Measurements from ENCODE around the gene BMP2K. TPM values are rescaled to one million over a fixed set of nuclear protein-coding genes. Genes with fewer than 3 reads are reported as not detected.

The BMP2K gene
- total RNA-seq, 1 donor from 2014 or later, result 33.3 TPM

DNA sequence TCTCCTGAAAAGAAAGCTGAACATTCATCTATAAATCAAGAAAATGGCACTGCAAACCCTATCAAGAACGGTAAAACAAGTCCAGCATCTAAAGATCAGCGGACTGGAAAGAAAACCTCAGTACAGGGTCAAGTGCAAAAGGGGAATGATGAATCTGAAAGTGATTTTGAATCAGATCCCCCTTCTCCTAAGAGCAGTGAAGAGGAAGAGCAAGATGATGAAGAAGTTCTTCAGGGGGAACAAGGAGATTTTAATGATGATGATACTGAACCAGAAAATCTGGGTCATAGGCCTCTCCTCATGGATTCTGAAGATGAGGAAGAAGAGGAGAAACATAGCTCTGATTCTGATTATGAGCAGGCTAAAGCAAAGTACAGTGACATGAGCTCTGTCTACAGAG lies 134.5 kb downstream of the BMP2K start:
- Histone ChIP-seq H2AFZ (ENCODE audit: low read depth, low read length) (no peak overlapping the region), H3K9ac (ENCODE audit: low read length) (no peak overlapping the region), H3K9me3 (ENCODE audit: insufficient read depth, low read depth, low read length) (no peaks in the 10 kb centered on the region), H3K27me3 (ENCODE audit: insufficient read depth, low read length) (no peaks in the 10 kb centered on the region), H3K27ac (ENCODE audit: low read depth, low read length) (no peak overlapping the region), H3K4me1 (ENCODE audit: insufficient read depth, low read length) (no peaks in the 10 kb centered on the region), H3K4me2 (ENCODE audit: low read length) (no peak overlapping the region), H3K36me3 (ENCODE audit: insufficient read depth, low read length) (peaks cover 5% of the 10 kb centered on the region), H3K79me2 (ENCODE audit: insufficient read depth, low read length) (no peaks in the 10 kb centered on the region), H3K4me3 (ENCODE audit: insufficient read depth, low read depth, low read length) (no peak overlapping the region), H4K20me1 (ENCODE audit: insufficient read depth, low read length) (no peaks in the 10 kb centered on the region)
- no peaks in the 10 kb centered on the region for H3K27me3 Mint-ChIP-seq (ENCODE audit: low read depth, unreplicated experiment)
- H3K9me3 Mint-ChIP-seq (ENCODE audit: unreplicated experiment), result no peaks in the 10 kb centered on the region
- TF ChIP-seq, protein P1, sequence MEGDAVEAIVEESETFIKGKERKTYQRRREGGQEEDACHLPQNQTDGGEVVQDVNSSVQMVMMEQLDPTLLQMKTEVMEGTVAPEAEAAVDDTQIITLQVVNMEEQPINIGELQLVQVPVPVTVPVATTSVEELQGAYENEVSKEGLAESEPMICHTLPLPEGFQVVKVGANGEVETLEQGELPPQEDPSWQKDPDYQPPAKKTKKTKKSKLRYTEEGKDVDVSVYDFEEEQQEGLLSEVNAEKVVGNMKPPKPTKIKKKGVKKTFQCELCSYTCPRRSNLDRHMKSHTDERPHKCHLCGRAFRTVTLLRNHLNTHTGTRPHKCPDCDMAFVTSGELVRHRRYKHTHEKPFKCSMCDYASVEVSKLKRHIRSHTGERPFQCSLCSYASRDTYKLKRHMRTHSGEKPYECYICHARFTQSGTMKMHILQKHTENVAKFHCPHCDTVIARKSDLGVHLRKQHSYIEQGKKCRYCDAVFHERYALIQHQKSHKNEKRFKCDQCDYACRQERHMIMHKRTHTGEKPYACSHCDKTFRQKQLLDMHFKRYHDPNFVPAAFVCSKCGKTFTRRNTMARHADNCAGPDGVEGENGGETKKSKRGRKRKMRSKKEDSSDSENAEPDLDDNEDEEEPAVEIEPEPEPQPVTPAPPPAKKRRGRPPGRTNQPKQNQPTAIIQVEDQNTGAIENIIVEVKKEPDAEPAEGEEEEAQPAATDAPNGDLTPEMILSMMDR (IDR thresholded peaks at IDR 0.05; ENCODE audit: insufficient read depth, low read depth, low read length), result no peak
- TF ChIP-seq EZH2 (IDR thresholded peaks at IDR 0.05; ENCODE audit: insufficient read depth, low read length), result no peak
- FAIRE-seq (peak; percentile 41), DNase-seq (ENCODE audit: low read depth) (no peak)
- H3K36me3 Mint-ChIP-seq (ENCODE audit: low read depth, unreplicated experiment), result peaks cover 10% of the 10 kb centered on the region
- no peak overlapping the region for H3K4me3 Mint-ChIP-seq (ENCODE audit: unreplicated experiment)
- H3K4me1 Mint-ChIP-seq (ENCODE audit: low read depth, unreplicated experiment), result peaks cover 4% of the 10 kb centered on the region
- H3K27ac Mint-ChIP-seq (ENCODE audit: unreplicated experiment), result no peak overlapping the region

GRCh38 chr4:78922207-78922606 lies 146.1 kb downstream of the BMP2K start:
- Histone ChIP-seq H3K79me2 (ENCODE audit: insufficient read depth, low read length) (no peaks in the 10 kb centered on the region), H3K9ac (ENCODE audit: low read length) (no peak overlapping the region), H3K4me2 (ENCODE audit: low read length) (peak overlapping the region; percentile 20), H3K36me3 (ENCODE audit: insufficient read depth, low read length) (peaks cover 12% of the 10 kb centered on the region), H4K20me1 (ENCODE audit: insufficient read depth, low read length) (no peaks in the 10 kb centered on the region), H3K9me3 (ENCODE audit: insufficient read depth, low read depth, low read length) (no peaks in the 10 kb centered on the region), H3K4me3 (ENCODE audit: insufficient read depth, low read depth, low read length) (no peak overlapping the region), H3K27ac (ENCODE audit: low read depth, low read length) (no peak overlapping the region), H3K27me3 (ENCODE audit: insufficient read depth, low read length) (no peaks in the 10 kb centered on the region), H3K4me1 (ENCODE audit: insufficient read depth, low read length) (peaks cover 3% of the 10 kb centered on the region), H2AFZ (ENCODE audit: low read depth, low read length) (no peak overlapping the region)
- H3K4me3 Mint-ChIP-seq (ENCODE audit: unreplicated experiment), result no peak overlapping the region
- no peaks in the 10 kb centered on the region for H3K36me3 Mint-ChIP-seq (ENCODE audit: low read depth, unreplicated experiment)
- H3K4me1 Mint-ChIP-seq (ENCODE audit: low read depth, unreplicated experiment), result peaks cover 9% of the 10 kb centered on the region
- FAIRE-seq, result no peak
- peak; percentile 54 for DNase-seq (ENCODE audit: low read depth)
- H3K9me3 Mint-ChIP-seq (ENCODE audit: unreplicated experiment), result no peaks in the 10 kb centered on the region
- H3K27me3 Mint-ChIP-seq (ENCODE audit: low read depth, unreplicated experiment), result no peaks in the 10 kb centered on the region
- H3K27ac Mint-ChIP-seq (ENCODE audit: unreplicated experiment), result no peak overlapping the region
- TF ChIP-seq EZH2 (IDR thresholded peaks at IDR 0.05; ENCODE audit: insufficient read depth, low read length), result no peak
- TF ChIP-seq, protein P1 (IDR thresholded peaks at IDR 0.05; ENCODE audit: insufficient read depth, low read depth, low read length), result no peak

DNA sequence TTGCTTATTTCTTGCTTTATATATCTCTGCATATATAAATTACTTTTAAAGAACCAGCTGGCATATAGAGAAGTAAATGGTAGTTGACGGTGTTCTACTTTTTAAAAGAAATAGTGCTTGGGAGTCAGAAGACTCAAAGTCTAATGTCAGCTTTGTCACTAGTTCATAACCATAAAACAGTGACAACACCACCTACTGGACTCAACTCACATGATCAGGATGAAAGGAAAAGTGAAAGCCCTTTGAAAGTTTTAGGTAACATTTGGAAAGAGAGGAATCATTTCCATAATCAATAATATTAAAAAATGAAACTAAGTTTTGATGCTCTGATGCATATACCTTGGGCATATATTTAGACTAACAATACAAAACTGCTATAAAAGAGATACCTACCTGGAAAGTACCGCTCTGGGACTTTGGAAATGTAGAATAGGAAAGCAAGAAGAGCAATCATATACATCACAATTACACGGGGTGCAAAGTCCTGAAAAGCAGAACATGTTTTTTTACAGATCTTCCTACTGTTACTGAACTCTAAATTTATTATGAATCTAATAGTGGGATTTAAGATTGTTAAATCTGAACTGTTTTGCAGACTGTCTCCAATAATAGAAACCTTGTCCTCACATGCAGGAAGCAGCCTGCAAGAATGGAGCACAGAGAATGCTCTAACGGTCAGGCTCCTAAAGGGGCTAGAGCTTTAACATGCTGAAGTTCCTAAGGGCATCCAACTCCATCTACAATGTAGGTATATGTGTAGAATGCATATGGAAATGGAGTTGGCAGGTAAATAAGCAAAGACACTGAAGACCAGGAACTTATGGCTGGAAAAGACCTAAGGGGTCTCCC lies 147.5 kb downstream of the BMP2K start:
- no peaks in the 10 kb centered on the region for H3K79me2 ChIP-seq (ENCODE audit: insufficient read depth, low read length)
- H2AFZ ChIP-seq (ENCODE audit: low read depth, low read length), result no peak overlapping the region
- H3K36me3 ChIP-seq (ENCODE audit: insufficient read depth, low read length), result peaks cover 8% of the 10 kb centered on the region
- FAIRE-seq, result no peak
- H4K20me1 ChIP-seq (ENCODE audit: insufficient read depth, low read length), result no peaks in the 10 kb centered on the region
- no peaks in the 10 kb centered on the region for H3K27me3 ChIP-seq (ENCODE audit: insufficient read depth, low read length)
- H3K4me3 ChIP-seq (ENCODE audit: insufficient read depth, low read depth, low read length), result no peak overlapping the region
- peaks cover 3% of the 10 kb centered on the region for H3K4me1 ChIP-seq (ENCODE audit: insufficient read depth, low read length)
- no peak overlapping the region for H3K27ac ChIP-seq (ENCODE audit: low read depth, low read length)
- Mint-ChIP-seq H3K9me3 (ENCODE audit: unreplicated experiment) (no peaks in the 10 kb centered on the region), H3K4me1 (ENCODE audit: low read depth, unreplicated experiment) (peaks cover 12% of the 10 kb centered on the region), H3K4me3 (ENCODE audit: unreplicated experiment) (no peak overlapping the region), H3K27me3 (ENCODE audit: low read depth, unreplicated experiment) (no peaks in the 10 kb centered on the region), H3K36me3 (ENCODE audit: low read depth, unreplicated experiment) (no peaks in the 10 kb centered on the region), H3K27ac (ENCODE audit: unreplicated experiment) (no peak overlapping the region)
- H3K9ac ChIP-seq (ENCODE audit: low read length), result no peak overlapping the region
- no peaks in the 10 kb centered on the region for H3K9me3 ChIP-seq (ENCODE audit: insufficient read depth, low read depth, low read length)
- no peak for TF ChIP-seq EZH2 (IDR thresholded peaks at IDR 0.05; ENCODE audit: insufficient read depth, low read length)
- TF ChIP-seq, protein P1 (IDR thresholded peaks at IDR 0.05; ENCODE audit: insufficient read depth, low read depth, low read length), result peak; percentile 4
- no peak for DNase-seq (ENCODE audit: low read depth)
- H3K4me2 ChIP-seq (ENCODE audit: low read length), result no peak overlapping the region
